Liver (tissue), 9 donors: ENCODE measurements around the gene DDAH2. TPM values are rescaled to one million over a fixed set of nuclear protein-coding genes. Genes with fewer than 3 reads are reported as not detected.

Source experiments
- DNase-seq: peaks from one replicate; pipeline ENCODE4 v3.0.0-alpha.2; 2017; ENCODE audit warnings: low spot score
- H3K27ac ChIP-seq, 2 donors: one replicate each; pipeline ENCODE4 v1.7.0; 2013; ENCODE audit warnings: inconsistent platforms in 2 of 2, low read length in 2 of 2, control low read depth in 1 of 2, low read depth in 1 of 2, mild to moderate bottlenecking in 1 of 2
- H3K27me3 ChIP-seq, 4 donors: one replicate each; pipeline versions ENCODE4 v1.6.1 to v1.7.0; 2013; ENCODE audit warnings: low read length in 3 of 4, inconsistent platforms in 1 of 4, mild to moderate bottlenecking in 1 of 4, moderate library complexity in 1 of 4; ENCODE audit not compliant: control insufficient read depth in 4 of 4, insufficient read depth in 4 of 4
- H3K36me3 ChIP-seq, 4 donors: one replicate each; pipeline versions ENCODE4 v1.6.1 to v1.7.0; 2013; ENCODE audit warnings: low read length in 3 of 4, mild to moderate bottlenecking in 3 of 4, low read depth in 1 of 4, moderate library complexity in 1 of 4; ENCODE audit not compliant: control insufficient read depth in 4 of 4, insufficient read depth in 3 of 4
- H3K4me1 ChIP-seq, 4 donors: one replicate each; pipeline versions ENCODE4 v1.6.1 to v1.7.0; 2013; ENCODE audit warnings: low read length in 3 of 4, mild to moderate bottlenecking in 3 of 4, moderate library complexity in 1 of 4; ENCODE audit not compliant: control insufficient read depth in 4 of 4, insufficient read depth in 4 of 4
- H3K4me3 ChIP-seq, 3 donors: one replicate each; pipeline versions ENCODE4 v1.6.1 to v1.7.0; 2013; ENCODE audit warnings: low read length in 3 of 3, control low read depth in 1 of 3, low read depth in 1 of 3, mild to moderate bottlenecking in 1 of 3
- H3K9ac ChIP-seq, 2 donors: one replicate each; pipeline ENCODE4 v1.7.0; 2013; ENCODE audit warnings: low read length in 2 of 2, mild to moderate bottlenecking in 2 of 2, moderate library complexity in 2 of 2, control low read depth in 1 of 2, low read depth in 1 of 2
- H3K9me3 ChIP-seq, 4 donors: one replicate each; pipeline versions ENCODE4 v1.6.1 to v1.7.0; 2013; ENCODE audit warnings: low read length in 3 of 4; ENCODE audit not compliant: control insufficient read depth in 4 of 4
- ATF3 ChIP-seq: IDR thresholded peaks from 2 replicates; pipeline ENCODE4 v1.6.1; 2016; ENCODE audit warnings: antibody characterized with exemption
- CTCF ChIP-seq: fragments of 150-350 bp; IDR thresholded peaks from 2 replicates; pipeline ENCODE4 v1.5.1; 2017; ENCODE audit warnings: improper control_type of control experiment, low read depth, low read length; ENCODE audit not compliant: missing input control
- EGR1 ChIP-seq, 2 donors: IDR thresholded peaks; 2 replicates each; pipeline ENCODE4 v1.6.1; 2016 to 2018; ENCODE audit warnings: antibody characterized with exemption in 2 of 2, low read depth in 2 of 2
- FOXA2 ChIP-seq: IDR thresholded peaks from 2 replicates; pipeline ENCODE4 v1.6.1; 2016; ENCODE audit warnings: antibody characterized with exemption
- HNF4A ChIP-seq, 2 donors: conservative IDR thresholded peaks; 2 replicates each; pipeline ENCODE4 v1.6.1; 2016; ENCODE audit warnings: antibody characterized with exemption in 2 of 2, mild to moderate bottlenecking in 2 of 2
- HNF4G ChIP-seq: IDR thresholded peaks from 2 replicates; pipeline ENCODE4 v1.6.1; 2016; ENCODE audit warnings: antibody characterized with exemption
- NR2F2 ChIP-seq: IDR thresholded peaks from 2 replicates; pipeline ENCODE4 v1.6.1; 2016; ENCODE audit warnings: antibody characterized with exemption
- RXRA ChIP-seq, 2 donors: IDR thresholded peaks; 2 replicates each; pipeline ENCODE4 v1.6.1; 2017 to 2018; ENCODE audit warnings: antibody characterized with exemption in 2 of 2, mild to moderate bottlenecking in 1 of 2
- TAF1 ChIP-seq: conservative IDR thresholded peaks from 2 replicates; pipeline ENCODE4 v1.6.1; 2016; ENCODE audit warnings: antibody characterized with exemption, mild to moderate bottlenecking
- ZBTB33 ChIP-seq: IDR thresholded peaks from 2 replicates; pipeline ENCODE4 v1.6.1; 2016; ENCODE audit warnings: antibody characterized with exemption
- WGBS: extraction: QIAGEN DNeasy Blood & Tissue Kit; methylation state at CpG from one replicate; pipeline ENCODE4 v1.1.7; 2013; 5-methylcytosine and 5-hydroxymethylcytosine counted together
- polyA plus RNA-seq, 2 donors: library from polyadenylated mRNA; stranded (reverse) in 1 of 2; unstranded in 1 of 2; fragments of 200-250 nt in 1 of 2; fragments of >200 nt in 1 of 2; fragmentation: Nextera tagmentation in 1 of 2; extraction: Ambion mirVana in 1 of 2; gene quantifications; one replicate each; pipeline versions ENCODE4 v1.2.1 to v1.2.3, GENCODE V29; 2013 to 2015
- total RNA-seq, 2 donors: library from RNA; depleted of rRNA; stranded (reverse); fragments of >200 nt; gene quantifications; one replicate each; pipeline ENCODE4 v1.2.3, GENCODE V29; 2014
- donor health status: healthy.
- donor health status: healthy.
- donor health status: healthy.
- donor health status: healthy.
- donor health status: healthy.

DDAH2 gene
- total and polyA plus RNA-seq, 4 donors: 19.8 to 31.4 (median 23.2) TPM

- no peak within 1 kb of the TSS for H3K4me3 ChIP-seq
- no peaks in the 10 kb centered on the region for H3K9me3 ChIP-seq
- TF ChIP-seq RXRA (IDR thresholded peaks at IDR 0.05): no peak
- TF ChIP-seq ZBTB33: no peak
- no peak for TF ChIP-seq HNF4G
- no peak for TF ChIP-seq EGR1 (IDR thresholded peaks at IDR 0.05; ENCODE audit: low read depth in 2 of 2)
- H3K27me3 ChIP-seq: no peaks in the 10 kb centered on the region
- no peaks in the 10 kb centered on the region for H3K4me1 ChIP-seq
- no peak within 1 kb of the TSS for H3K27ac ChIP-seq
- H3K9ac ChIP-seq: no peak within 1 kb of the TSS
- no peak for DNase-seq
- no peaks in the 10 kb centered on the region for H3K36me3 ChIP-seq
- WGBS: 86% methylated on average over 16 of the region's 16 CpGs
Observed at GRCh38 chr6:31715022-31715958, 13.8 kb downstream of the DDAH2 start, which contains the start of gene LY6G6D. Gene LY6G6D, plus strand, starts transcription at chr6:31715348. Its CDS starts 8 bp downstream, at chr6:31715356.

GRCh38 chr6:31713991-31714684 lies 15.0 kb downstream of the DDAH2 start:
- Histone ChIP-seq H3K4me3 (no peak overlapping the region), H3K4me1 (no peaks in the 10 kb centered on the region), H3K9me3 (no peaks in the 10 kb centered on the region), H3K9ac (no peak overlapping the region), H3K36me3 (no peaks in the 10 kb centered on the region), H3K27me3 (no peaks in the 10 kb centered on the region), H3K27ac (no peak overlapping the region)
- TF ChIP-seq TAF1 (no peak), ZBTB33 (no peak), CTCF (no peak), HNF4A (conservative IDR thresholded peaks at IDR 0.05) (no peak)
- DNase-seq: no peak
- 66% methylated on average over 5 of the region's 5 CpGs for WGBS

- 79% methylated on average over 4 of the region's 4 CpGs for WGBS
- H3K27ac ChIP-seq: no peak overlapping the region
Observed at GRCh38 chr6:31713465-31713864, 15.6 kb downstream of the DDAH2 start.

More at GRCh38 chr6:31713465-31713864, 15.6 kb downstream of the DDAH2 start:
- Histone ChIP-seq H3K27me3 (no peaks in the 10 kb centered on the region), H3K36me3 (no peaks in the 10 kb centered on the region), H3K9me3 (no peaks in the 10 kb centered on the region), H3K4me3 (no peak overlapping the region), H3K9ac (no peak overlapping the region), H3K4me1 (no peaks in the 10 kb centered on the region)
- TF ChIP-seq NR2F2: no peak
- no peak for TF ChIP-seq FOXA2
- TF ChIP-seq HNF4A (conservative IDR thresholded peaks at IDR 0.05): no peak
- no peak for TF ChIP-seq ATF3
- no peak for DNase-seq
